Left colon (tissue), 2 donors: ENCODE data around the gene ARHGAP36. TPM values are rescaled to one million over a fixed set of nuclear protein-coding genes. Genes with fewer than 3 reads are reported as not detected.

ENCODE experiments used
- ATAC-seq: fragments of 200-7000 bp; cut with Tn5 transposase; one replicate; pipeline ENCODE4 v1.9.1; 2020; ENCODE audit warnings: mild to moderate bottlenecking, moderate library complexity
- DNase-seq, 2 donors: peaks; one replicate each; pipeline ENCODE4 v3.0.0-alpha.2; 2020
- intact Hi-C, 2 donors: fragments of 100-400 bp; cut with DNase I in 1 of 2; cut with micrococcal nuclease in 1 of 2; formaldehyde crosslinking; loops; one replicate each; pipeline versions ENCODE4 v1.11.2 to v1.14.0; 2022; cut with DNase I, micrococcal nuclease
- total RNA-seq, 2 donors: library from RNA; stranded (reverse); fragmentation: NEBNext Ultra II Directional; extraction: Animal tissue kit (Norgen Biotek cat#: 25700); gene quantifications; one replicate each; pipeline ENCODE4 v1.2.1, GENCODE V29; 2021
- donor health status: DM: no; HTN: no; CAD: no.
- donor health status: DM: yes; HTN: yes; CAD: no.

ARHGAP36 gene
- total RNA-seq, 2 donors from 2014 or later, result 0.18 to 0.42 TPM

DNA sequence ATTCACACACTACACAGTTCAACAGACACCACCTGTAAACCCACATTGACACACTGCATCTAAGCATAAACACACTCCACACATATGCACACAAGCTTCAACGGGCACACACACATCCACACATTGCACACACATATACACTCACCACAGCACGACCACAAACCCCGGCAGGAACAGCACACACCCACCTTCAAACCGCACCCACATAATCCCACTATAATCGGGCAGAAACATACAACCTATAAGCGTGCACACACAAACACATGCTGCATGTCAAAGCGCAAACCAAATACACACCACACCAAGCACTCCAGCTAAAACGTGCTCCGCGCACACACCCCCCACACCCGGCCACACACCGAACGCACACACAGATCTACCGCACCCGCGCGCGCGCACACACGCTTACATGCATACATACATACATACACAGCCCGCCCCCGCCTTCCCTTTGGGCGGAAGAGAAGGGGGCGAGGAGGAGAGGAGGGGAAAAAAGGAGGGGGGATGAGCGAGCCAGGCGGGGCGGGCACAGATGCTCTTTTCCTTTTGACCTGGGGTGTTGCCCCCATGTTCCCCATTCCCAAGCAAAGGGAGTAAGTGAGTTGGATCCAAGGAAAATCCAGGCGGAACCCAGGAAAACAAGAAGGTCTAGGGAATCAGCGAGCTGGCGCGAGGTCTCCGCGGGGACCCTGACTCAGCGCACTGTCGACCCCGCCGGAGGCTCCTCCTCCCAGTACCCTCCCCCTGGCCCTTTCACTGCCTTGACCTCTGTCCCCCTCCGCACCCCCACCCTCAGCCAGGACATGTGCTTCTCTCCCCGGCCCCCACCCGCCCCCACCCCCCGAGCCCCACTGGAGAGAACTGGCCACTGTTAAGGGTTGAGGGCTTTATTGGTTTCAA lies 9.9 kb downstream of the ARHGAP36 start:
- DNase-seq (no peak), ATAC-seq (no peak)
- intact Hi-C loops, result no loop called here

DNA sequence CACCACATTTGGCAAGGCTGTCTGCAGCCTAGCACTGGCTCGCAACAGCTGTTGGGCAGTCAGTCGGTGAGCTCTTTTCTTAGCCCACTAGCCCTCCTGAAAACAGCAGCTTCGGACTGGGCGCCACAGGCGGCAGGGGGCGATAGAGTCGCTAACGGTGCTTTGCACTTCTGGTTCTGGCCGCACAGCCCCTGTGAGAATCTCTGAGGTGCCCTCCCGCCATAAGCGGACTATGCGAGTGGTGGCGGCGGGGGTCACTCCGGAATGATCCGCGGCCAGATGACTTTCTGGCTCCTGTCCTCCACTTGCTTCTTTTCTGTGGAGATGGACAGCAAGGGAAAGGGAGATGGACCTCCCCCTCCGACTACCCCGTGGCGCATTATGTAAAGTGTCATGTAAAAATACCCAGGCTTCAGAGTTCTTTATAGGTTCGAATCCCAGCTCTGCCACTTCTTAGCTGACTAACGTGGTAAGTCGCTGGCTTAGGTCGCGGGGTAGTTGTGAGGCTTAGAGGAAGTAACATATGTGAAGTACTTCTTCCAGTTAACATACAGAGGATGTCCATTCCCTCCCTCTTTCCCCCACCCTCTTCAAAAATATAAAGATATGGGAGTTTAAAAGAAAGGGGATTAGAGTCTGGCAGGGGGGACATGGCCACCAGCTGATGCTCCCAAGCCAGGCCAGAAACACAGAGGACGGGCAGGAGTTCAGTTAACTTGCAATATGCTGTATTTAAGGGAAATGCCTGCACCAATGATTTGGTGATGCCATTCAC lies 11.0 kb downstream of the ARHGAP36 start:
- DNase-seq (no peak), ATAC-seq (no peak)
- intact Hi-C loops, result no loop called here

GRCh38 chrX:131072871-131073571 lies 14.9 kb downstream of the ARHGAP36 start:
- DNase-seq (no peak), ATAC-seq (no peak)
- intact Hi-C loops, result no loop called here

GRCh38 chrX:131073607-131074006 lies 15.5 kb downstream of the ARHGAP36 start:
- no peak for DNase-seq
- ATAC-seq, result no peak
- intact Hi-C loops, result no loop called here

DNA sequence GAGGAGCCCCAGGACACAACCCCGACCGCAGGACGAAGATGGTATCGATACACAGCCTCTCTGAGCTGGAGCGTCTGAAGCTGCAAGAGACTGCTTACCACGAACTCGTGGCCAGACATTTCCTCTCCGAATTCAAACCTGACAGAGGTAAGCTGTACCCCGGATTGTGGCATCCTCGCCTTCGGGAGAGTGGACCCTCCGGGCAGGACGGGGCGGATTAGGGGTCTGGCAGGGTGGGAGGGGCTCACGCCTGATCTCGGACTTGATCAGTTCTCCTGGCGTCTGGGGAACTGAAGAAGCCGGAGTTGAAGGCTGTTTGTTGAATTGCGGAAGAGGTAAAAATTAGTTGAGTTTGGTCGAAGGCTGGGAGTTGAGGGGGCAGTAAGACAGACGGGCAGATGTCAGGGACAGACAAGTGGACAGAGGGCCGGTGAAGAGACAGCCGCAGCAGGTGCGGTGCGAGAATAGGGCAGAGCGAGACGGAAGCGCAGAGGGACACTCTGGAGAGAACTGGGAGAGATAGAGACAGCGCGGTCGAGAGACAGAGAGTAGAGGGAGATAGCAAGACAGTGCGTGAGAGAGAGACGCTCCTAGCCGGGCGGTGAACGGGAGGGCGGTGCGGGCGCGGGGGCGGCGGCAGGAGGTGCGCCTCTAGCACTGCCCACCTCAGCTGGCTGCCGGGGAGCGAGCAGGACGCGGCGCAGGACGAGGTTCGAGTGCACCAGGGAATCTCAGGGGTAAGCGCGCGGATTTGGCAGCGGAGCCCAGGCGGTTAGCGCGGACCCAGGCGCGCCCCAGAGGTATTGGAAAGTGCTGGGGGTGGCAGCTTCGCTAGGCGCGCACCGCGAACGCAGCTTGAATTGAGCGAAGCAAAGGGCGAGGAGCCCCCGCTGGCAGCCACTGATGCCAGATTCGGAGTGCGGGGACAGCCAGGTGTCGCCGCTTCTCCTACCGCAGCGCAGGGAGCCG lies 23.9 kb downstream of the ARHGAP36 start:
- intact Hi-C loops, result no loop called here
- DNase-seq, result no peak
- no peak for ATAC-seq

GRCh38 chrX:131083510-131084142 lies 25.5 kb downstream of the ARHGAP36 start:
- no peak for ATAC-seq
- DNase-seq, result no peak
- intact Hi-C loops, result no loop called here

- DNase-seq (no peak), ATAC-seq (no peak)
- intact Hi-C loops, result no loop called here
Measured at GRCh38 chrX:131084145-131084544, 26.0 kb downstream of the ARHGAP36 start.

DNA sequence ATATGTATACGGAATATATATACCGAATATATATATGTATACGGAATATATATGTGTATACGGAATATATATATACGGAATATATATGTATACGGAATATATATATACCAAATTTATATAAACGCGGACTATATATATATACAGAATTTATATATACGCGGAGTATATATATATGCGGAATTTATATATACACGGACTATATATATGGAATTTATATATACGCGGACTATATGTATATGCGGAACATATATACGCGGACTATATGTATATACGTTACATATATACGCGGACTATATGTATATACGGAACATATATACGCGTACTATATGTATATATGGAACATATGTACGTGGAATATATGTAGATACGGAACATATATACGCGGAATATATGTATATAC lies 78.6 kb downstream of the ARHGAP36 start:
- ATAC-seq, result no peak
- intact Hi-C loops, result no loop called here
- DNase-seq, result no peak

GRCh38 chrX:131139072-131139471 lies 80.9 kb downstream of the ARHGAP36 start:
- DNase-seq (no peak), ATAC-seq (no peak)
- intact Hi-C loops, result no loop called here

Other genes with a start within 250 kb of the ARHGAP36 start
- gene ENOX2, start 155.1 kb upstream of the ARHGAP36 start, total RNA-seq, result 1 to 10 TPM; 8.3 to 9.9 TPM
- under 1 TPM; 0.11 to 0.12 TPM for gene IGSF1, start 231.0 kb downstream of the ARHGAP36 start, total RNA-seq